ENCODE results near the gene GZMH. TPM values are rescaled to one million over a fixed set of nuclear protein-coding genes. Genes with fewer than 3 reads are reported as not detected.

GZMH gene
- total RNA-seq, 1 experiment from 2014 or later = not detected

GRCh38 chr14:24566318-24566717 lies 43.2 kb downstream of the GZMH start (continued):
- TF ChIP-seq, protein P1, sequence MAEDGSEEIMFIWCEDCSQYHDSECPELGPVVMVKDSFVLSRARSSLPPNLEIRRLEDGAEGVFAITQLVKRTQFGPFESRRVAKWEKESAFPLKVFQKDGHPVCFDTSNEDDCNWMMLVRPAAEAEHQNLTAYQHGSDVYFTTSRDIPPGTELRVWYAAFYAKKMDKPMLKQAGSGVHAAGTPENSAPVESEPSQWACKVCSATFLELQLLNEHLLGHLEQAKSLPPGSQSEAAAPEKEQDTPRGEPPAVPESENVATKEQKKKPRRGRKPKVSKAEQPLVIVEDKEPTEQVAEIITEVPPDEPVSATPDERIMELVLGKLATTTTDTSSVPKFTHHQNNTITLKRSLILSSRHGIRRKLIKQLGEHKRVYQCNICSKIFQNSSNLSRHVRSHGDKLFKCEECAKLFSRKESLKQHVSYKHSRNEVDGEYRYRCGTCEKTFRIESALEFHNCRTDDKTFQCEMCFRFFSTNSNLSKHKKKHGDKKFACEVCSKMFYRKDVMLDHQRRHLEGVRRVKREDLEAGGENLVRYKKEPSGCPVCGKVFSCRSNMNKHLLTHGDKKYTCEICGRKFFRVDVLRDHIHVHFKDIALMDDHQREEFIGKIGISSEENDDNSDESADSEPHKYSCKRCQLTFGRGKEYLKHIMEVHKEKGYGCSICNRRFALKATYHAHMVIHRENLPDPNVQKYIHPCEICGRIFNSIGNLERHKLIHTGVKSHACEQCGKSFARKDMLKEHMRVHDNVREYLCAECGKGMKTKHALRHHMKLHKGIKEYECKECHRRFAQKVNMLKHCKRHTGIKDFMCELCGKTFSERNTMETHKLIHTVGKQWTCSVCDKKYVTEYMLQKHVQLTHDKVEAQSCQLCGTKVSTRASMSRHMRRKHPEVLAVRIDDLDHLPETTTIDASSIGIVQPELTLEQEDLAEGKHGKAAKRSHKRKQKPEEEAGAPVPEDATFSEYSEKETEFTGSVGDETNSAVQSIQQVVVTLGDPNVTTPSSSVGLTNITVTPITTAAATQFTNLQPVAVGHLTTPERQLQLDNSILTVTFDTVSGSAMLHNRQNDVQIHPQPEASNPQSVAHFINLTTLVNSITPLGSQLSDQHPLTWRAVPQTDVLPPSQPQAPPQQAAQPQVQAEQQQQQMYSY (CRISPR knock-in tag; IDR thresholded peaks at IDR 0.05) = no peak
- no peak for TF ChIP-seq IRF1 (CRISPR knock-in tag; IDR thresholded peaks at IDR 0.05)

- H3K4me1 Mint-ChIP-seq = no peaks in the 10 kb centered on the region
- TF ChIP-seq STAT6 (CRISPR knock-in tag; conservative IDR thresholded peaks at IDR 0.05; ENCODE audit: low read depth) = no peak
- TF ChIP-seq ZNF138 (CRISPR knock-in tag; conservative IDR thresholded peaks at IDR 0.05) = no peak
- no peak for TF ChIP-seq ATF1 (CRISPR knock-in tag; IDR thresholded peaks at IDR 0.05)
- no peak for TF ChIP-seq IRF2 (CRISPR knock-in tag; IDR thresholded peaks at IDR 0.05; ENCODE audit: borderline replicate concordance, low read depth)
- no peak for TF ChIP-seq ATF6 (CRISPR knock-in tag; IDR thresholded peaks at IDR 0.05)
- TF ChIP-seq TEAD1 (CRISPR knock-in tag; IDR thresholded peaks at IDR 0.05) = no peak
- no peak for TF ChIP-seq FOXP1 (CRISPR knock-in tag; IDR thresholded peaks at IDR 0.05; ENCODE audit: borderline replicate concordance)
- TF ChIP-seq, protein P2, sequence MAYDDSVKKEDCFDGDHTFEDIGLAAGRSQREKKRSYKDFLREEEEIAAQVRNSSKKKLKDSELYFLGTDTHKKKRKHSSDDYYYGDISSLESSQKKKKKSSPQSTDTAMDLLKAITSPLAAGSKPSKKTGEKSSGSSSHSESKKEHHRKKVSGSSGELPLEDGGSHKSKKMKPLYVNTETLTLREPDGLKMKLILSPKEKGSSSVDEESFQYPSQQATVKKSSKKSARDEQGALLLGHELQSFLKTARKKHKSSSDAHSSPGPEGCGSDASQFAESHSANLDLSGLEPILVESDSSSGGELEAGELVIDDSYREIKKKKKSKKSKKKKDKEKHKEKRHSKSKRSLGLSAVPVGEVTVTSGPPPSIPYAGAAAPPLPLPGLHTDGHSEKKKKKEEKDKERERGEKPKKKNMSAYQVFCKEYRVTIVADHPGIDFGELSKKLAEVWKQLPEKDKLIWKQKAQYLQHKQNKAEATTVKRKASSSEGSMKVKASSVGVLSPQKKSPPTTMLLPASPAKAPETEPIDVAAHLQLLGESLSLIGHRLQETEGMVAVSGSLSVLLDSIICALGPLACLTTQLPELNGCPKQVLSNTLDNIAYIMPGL (CRISPR knock-in tag; IDR thresholded peaks at IDR 0.05) = no peak
- TF ChIP-seq ZNF416 (CRISPR knock-in tag; IDR thresholded peaks at IDR 0.05) = no peak
- TF ChIP-seq MYBL2 (CRISPR knock-in tag; IDR thresholded peaks at IDR 0.05) = no peak
- TF ChIP-seq CDX4 (CRISPR knock-in tag; IDR thresholded peaks at IDR 0.05; ENCODE audit: borderline replicate concordance) = no peak
- TF ChIP-seq ZBTB21 (CRISPR knock-in tag; IDR thresholded peaks at IDR 0.05; ENCODE audit: borderline replicate concordance) = no peak
- no peak for TF ChIP-seq ARID4B (CRISPR knock-in tag; IDR thresholded peaks at IDR 0.05; ENCODE audit: borderline replicate concordance)
- TF ChIP-seq, protein P3, sequence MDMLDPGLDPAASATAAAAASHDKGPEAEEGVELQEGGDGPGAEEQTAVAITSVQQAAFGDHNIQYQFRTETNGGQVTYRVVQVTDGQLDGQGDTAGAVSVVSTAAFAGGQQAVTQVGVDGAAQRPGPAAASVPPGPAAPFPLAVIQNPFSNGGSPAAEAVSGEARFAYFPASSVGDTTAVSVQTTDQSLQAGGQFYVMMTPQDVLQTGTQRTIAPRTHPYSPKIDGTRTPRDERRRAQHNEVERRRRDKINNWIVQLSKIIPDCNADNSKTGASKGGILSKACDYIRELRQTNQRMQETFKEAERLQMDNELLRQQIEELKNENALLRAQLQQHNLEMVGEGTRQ (CRISPR knock-in tag; IDR thresholded peaks at IDR 0.05) = no peak
- TF ChIP-seq PRRX2 (CRISPR knock-in tag; IDR thresholded peaks at IDR 0.05) = no peak
- no peak for TF ChIP-seq JUN (CRISPR knock-in tag; IDR thresholded peaks at IDR 0.05)
These were observed 43.7 kb downstream of the GZMH start for GRCh38 chr14:24565766-24566165.

More at GRCh38 chr14:24565766-24566165, 43.7 kb downstream of the GZMH start:
- ChIA-PET CTCF (no interaction called here), POLR2A (no interaction called here)
- no peak for ATAC-seq
- peaks cover 11% of the 10 kb centered on the region for H3K27me3 Mint-ChIP-seq (ENCODE audit: low read depth)
- no peak overlapping the region for H3K27ac Mint-ChIP-seq
- DNase-seq (ENCODE audit: low spot score) = no peak
- H3K4me3 Mint-ChIP-seq = no peak overlapping the region
- H3K36me3 Mint-ChIP-seq = peaks cover 13% of the 10 kb centered on the region
- peaks cover 53% of the 10 kb centered on the region for H3K9me3 Mint-ChIP-seq

All from WTC11 (cell line).